PC-3 (cell line): ENCODE results near the gene DTL. TPM values are rescaled to one million over a fixed set of nuclear protein-coding genes. Genes with fewer than 3 reads are reported as not detected.

Experiments
- ATAC-seq: fragments of 200-7000 bp; cut with Tn5 transposase; 2 replicates; pipeline ENCODE4 v1.9.1; 2020; ENCODE audit warnings: mild to moderate bottlenecking, moderate library complexity
- BruUV-seq: library from RNA; stranded (reverse); fragments of 400-500 nt; replicated peaks from 2 replicates; lab custom pipeline; 2021; lab: Mats Ljungman, UMichigan
- CTCF ChIA-PET: fragments of 300-600 bp; sonication (Branson Sonifier 250); formaldehyde crosslinking; loops from one replicate; lab custom pipeline; 2022; ENCODE audit warnings: antibody characterized with exemption; lab: Charles Lee
- POLR2A ChIA-PET: fragments of 300-600 bp; sonication (Branson Sonifier 250); formaldehyde crosslinking; loops from one replicate; lab custom pipeline; 2022; ENCODE audit warnings: antibody characterized with exemption; ENCODE audit not compliant: unreplicated experiment; lab: Charles Lee
- DNase-seq: peaks from one replicate; pipeline ENCODE4 v3.0.0-alpha.2; 2015
- H2AFZ ChIP-seq: fragments of 300-600 bp; sonication (generic); 2 replicates; pipeline ENCODE4 v1.6.0; 2016; ENCODE audit warnings: antibody characterized with exemption, low read length
- H3F3A ChIP-seq: fragments of 300-600 bp; sonication (generic); one replicate; pipeline ENCODE4 v1.6.0; 2017; ENCODE audit warnings: antibody characterized with exemption, low read length, control low read depth, mild to moderate bottlenecking; ENCODE audit not compliant: unreplicated experiment
- H3K27ac ChIP-seq: fragments of 300-600 bp; sonication (generic); 2 replicates; pipeline ENCODE4 v1.5.1; 2016; ENCODE audit warnings: mild to moderate bottlenecking, low read length
- H3K27me3 ChIP-seq: fragments of 300-600 bp; sonication (generic); 2 replicates; pipeline ENCODE4 v1.6.1; 2016; ENCODE audit warnings: low read length, mixed read lengths
- H3K36me3 ChIP-seq: fragments of 300-600 bp; sonication (generic); 2 replicates; pipeline ENCODE4 v1.6.1; 2016; ENCODE audit warnings: low read depth, mixed run types, low read length, mixed read lengths
- H3K4me1 ChIP-seq: fragments of 300-600 bp; sonication (generic); 2 replicates; pipeline ENCODE4 v1.5.1; 2016; ENCODE audit warnings: low read length; ENCODE audit not compliant: insufficient read depth
- H3K4me2 ChIP-seq: fragments of 300-600 bp; sonication (generic); 2 replicates; pipeline ENCODE4 v1.6.0; 2016; ENCODE audit warnings: low read length
- H3K4me3 ChIP-seq: fragments of 300-600 bp; sonication (generic); 2 replicates; pipeline ENCODE4 v1.5.1; 2016; ENCODE audit warnings: mild to moderate bottlenecking, low read length, mixed read lengths
- H3K79me2 ChIP-seq: fragments of 300-600 bp; sonication (generic); 2 replicates; pipeline ENCODE4 v1.6.1; 2017; ENCODE audit warnings: low read length, mixed read lengths
- H3K9ac ChIP-seq: fragments of 300-600 bp; sonication (generic); 2 replicates; pipeline ENCODE4 v1.6.0; 2016; ENCODE audit warnings: mild to moderate bottlenecking, low read length
- H3K9me2 ChIP-seq: fragments of 300-600 bp; sonication (generic); replicated peaks from 2 replicates; pipeline ENCODE4 v1.6.1; 2016; ENCODE audit warnings: mixed run types, low read length, mixed read lengths
- H3K9me3 ChIP-seq: fragments of 300-600 bp; sonication (generic); 2 replicates; pipeline ENCODE4 v1.6.1; 2016; ENCODE audit warnings: low read length, mixed read lengths
- H4K20me1 ChIP-seq: fragments of 300-600 bp; sonication (generic); 2 replicates; pipeline ENCODE4 v1.6.1; 2016; ENCODE audit warnings: low read length, mixed read lengths
- EZH2 ChIP-seq: fragments of 300-600 bp; sonication (generic); IDR thresholded peaks from one replicate; pipeline ENCODE4 v1.6.1; 2017; ENCODE audit warnings: antibody characterized with exemption, mild to moderate bottlenecking, low read length; ENCODE audit not compliant: unreplicated experiment
- EZH2phosphoT487 ChIP-seq: fragments of 300-600 bp; sonication (generic); IDR thresholded peaks from 2 replicates; pipeline ENCODE4 v1.6.1; 2018; ENCODE audit warnings: mild to moderate bottlenecking, antibody characterized with exemption, low read length, borderline replicate concordance
- intact Hi-C: fragments of 100-400 bp; cut with micrococcal nuclease; formaldehyde crosslinking; loops from 2 replicates; pipeline ENCODE4 v1.9.0; 2023
- total RNA-seq: library from RNA; depleted of rRNA; stranded (reverse); fragments of >200 nt; gene quantifications from 2 replicates; pipeline ENCODE4 v1.2.3, GENCODE V29; 2014
- TF ChIP-seq, protein P1 (sequence below): fragments of 300-600 bp; sonication (generic); conservative IDR thresholded peaks from 2 replicates; pipeline ENCODE4 v1.5.1; 2017; ENCODE audit warnings: antibody characterized with exemption, low read depth, mild to moderate bottlenecking, low read length

Gene DTL
- total RNA-seq, 1 experiment from 2014 or later, result 65.0 TPM

DNA sequence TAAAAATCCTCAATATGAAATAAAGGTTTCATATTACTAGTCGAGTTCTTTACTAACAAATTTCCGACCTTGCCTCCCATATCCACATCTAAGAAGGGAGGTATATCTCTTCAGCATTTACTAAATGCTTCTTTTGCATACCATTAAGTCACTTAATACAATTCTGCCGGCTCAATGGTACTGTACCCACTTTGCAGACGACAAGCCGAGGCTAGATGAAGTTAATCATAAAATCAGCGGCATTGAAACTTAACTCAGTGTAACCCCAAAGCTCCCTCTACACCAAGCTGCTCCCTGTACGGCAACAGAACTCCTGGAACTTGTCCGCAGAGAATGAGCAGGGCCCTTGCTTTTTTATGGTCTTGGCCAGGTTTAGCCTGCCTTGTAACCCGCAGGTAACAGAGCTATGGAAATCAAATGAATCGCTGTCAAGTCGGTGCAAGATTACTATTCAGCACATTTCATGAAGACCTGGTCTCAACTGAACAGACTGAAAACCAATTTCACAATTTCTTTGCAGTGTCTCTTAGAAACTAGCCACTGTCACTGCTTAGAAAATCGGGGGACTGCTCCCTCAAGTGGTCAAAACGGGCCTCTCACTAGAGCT is 929 bp upstream of the DTL start:
- Histone ChIP-seq H2AFZ (peak overlapping the region; percentile 89; the same call in 1 of the 2 replicates), H3K4me1 (peaks cover 62% of the 10 kb centered on the region), H3K79me2 (peaks cover 85% of the 10 kb centered on the region), H3K4me3 (peak overlapping the region; percentile 88), H3K36me3 (peaks cover 13% of the 10 kb centered on the region; the same call in 1 of the 2 replicates), H3K27me3 (no peaks in the 10 kb centered on the region), H3F3A (peaks cover 15% of the 10 kb centered on the region), H4K20me1 (peaks cover 70% of the 10 kb centered on the region), H3K9me3 (no peaks in the 10 kb centered on the region), H3K9me2 (no peaks in the 10 kb centered on the region), H3K9ac (peak overlapping the region; percentile 90), H3K27ac (peak overlapping the region; percentile 80), H3K4me2 (peak overlapping the region; percentile 80)
- intact Hi-C loops, result loop anchor here (1.0 to 5.0 kb wide), 7 partner anchors 22 to 398 kb away; partner anchors contain the start of gene NENF
- POLR2A ChIA-PET, result interaction anchor here (1.2 kb wide), 1 partner anchor 21 kb away, joined by 5 read pairs; no protein-coding TSS in a partner anchor
- TF ChIP-seq EZH2phosphoT487 (no peak), EZH2 (no peak)
- TF ChIP-seq, protein P1, sequence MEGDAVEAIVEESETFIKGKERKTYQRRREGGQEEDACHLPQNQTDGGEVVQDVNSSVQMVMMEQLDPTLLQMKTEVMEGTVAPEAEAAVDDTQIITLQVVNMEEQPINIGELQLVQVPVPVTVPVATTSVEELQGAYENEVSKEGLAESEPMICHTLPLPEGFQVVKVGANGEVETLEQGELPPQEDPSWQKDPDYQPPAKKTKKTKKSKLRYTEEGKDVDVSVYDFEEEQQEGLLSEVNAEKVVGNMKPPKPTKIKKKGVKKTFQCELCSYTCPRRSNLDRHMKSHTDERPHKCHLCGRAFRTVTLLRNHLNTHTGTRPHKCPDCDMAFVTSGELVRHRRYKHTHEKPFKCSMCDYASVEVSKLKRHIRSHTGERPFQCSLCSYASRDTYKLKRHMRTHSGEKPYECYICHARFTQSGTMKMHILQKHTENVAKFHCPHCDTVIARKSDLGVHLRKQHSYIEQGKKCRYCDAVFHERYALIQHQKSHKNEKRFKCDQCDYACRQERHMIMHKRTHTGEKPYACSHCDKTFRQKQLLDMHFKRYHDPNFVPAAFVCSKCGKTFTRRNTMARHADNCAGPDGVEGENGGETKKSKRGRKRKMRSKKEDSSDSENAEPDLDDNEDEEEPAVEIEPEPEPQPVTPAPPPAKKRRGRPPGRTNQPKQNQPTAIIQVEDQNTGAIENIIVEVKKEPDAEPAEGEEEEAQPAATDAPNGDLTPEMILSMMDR, result no peak
- no TSS peak for BruUV-seq
- DNase-seq (no peak), ATAC-seq (peak; percentile 16)
- CTCF ChIA-PET, result interaction anchor here (0.5 to 2.1 kb wide), 13 partner anchors 16 to 423 kb away, joined by 3 to 32 read pairs (median 6); no protein-coding TSS in a partner anchor

DNA sequence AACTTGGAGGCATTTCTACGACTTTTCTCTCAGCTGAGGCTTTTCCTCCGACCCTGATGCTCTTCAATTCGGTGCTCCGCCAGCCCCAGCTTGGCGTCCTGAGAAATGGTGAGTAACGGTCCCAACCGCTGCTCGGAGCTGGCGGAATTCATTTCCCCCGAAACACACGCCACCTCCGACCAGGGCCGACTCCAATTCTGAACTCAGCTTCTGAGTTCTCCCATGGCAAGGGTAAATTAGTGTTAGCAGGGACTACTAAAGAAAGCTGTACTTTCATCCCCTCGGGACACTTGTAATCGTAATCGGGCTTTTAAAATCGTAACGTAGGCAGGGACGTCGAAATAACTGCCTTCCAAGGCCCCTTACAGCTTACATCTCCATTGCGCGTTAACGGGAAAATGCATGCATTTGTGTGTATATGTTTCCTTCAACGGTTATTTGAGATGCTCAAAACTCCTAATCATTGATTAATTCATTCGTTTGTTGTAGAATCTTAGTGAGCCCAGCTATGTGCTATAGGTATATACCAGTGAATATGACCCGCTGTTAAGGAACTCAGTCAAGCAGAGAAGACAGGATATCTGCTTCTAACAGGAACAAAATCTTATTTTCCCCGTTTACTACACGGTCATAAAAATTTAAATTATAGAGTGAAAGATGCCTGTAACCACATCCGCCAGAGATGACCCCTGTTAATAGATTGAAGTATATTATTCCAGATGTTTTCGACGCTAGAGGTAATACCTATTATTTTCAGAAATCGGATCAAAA is 472 bp downstream of the DTL start:
- peak; percentile 7 for ATAC-seq

More for the DNA sequence above, 472 bp downstream of the DTL start:
- Histone ChIP-seq H3K79me2 (peaks cover 91% of the 10 kb centered on the region), H3K36me3 (peaks cover 13% of the 10 kb centered on the region; the same call in 1 of the 2 replicates), H3K9ac (peak overlapping the region; percentile 90), H3K4me1 (peaks cover 61% of the 10 kb centered on the region), H3K27ac (peak overlapping the region; percentile 38), H3K9me3 (no peaks in the 10 kb centered on the region), H3K4me3 (peak overlapping the region; percentile 88), H3F3A (peaks cover 6% of the 10 kb centered on the region), H4K20me1 (peaks cover 71% of the 10 kb centered on the region), H2AFZ (peak overlapping the region; percentile 94), H3K9me2 (no peaks in the 10 kb centered on the region), H3K4me2 (peak overlapping the region; percentile 80), H3K27me3 (no peaks in the 10 kb centered on the region)
- ChIA-PET CTCF (interaction anchor here (0.5 to 2.1 kb wide), 26 partner anchors 12 to 434 kb away, joined by 3 to 32 read pairs (median 5); partner anchors contain the start of gene NENF), POLR2A (interaction anchor here (0.5 to 1.2 kb wide), 7 partner anchors 23 to 750 kb away, joined by 3 to 7 read pairs (median 5); no protein-coding TSS in a partner anchor)
- intact Hi-C loops, result loop anchor here (1.0 to 5.0 kb wide), 7 partner anchors 24 to 397 kb away; partner anchors contain the start of gene NENF
- DNase-seq, result no peak
- TF ChIP-seq EZH2 (no peak), EZH2phosphoT487 (no peak)
- TF ChIP-seq, protein P1, result no peak
- BruUV-seq, result TSS peak; percentile 70
